HG03064 (cell line): ENCODE measurements around the gene CNKSR1.

Experiments used
- ATAC-seq: cut with Tn5 transposase; IDR thresholded peaks from one replicate; pipeline ENCODE4 v1.9.1; 2021; ENCODE audit warnings: low read depth; ENCODE audit not compliant: unreplicated experiment

CNKSR1 gene

GRCh38 chr1:26160527-26161414, 16.5 kb upstream of the CNKSR1 start:
- ATAC-seq = no peak

GRCh38 chr1:26161415-26162219, 15.7 kb upstream of the CNKSR1 start:
- no peak for ATAC-seq

- ATAC-seq = no peak
These were observed 15.0 kb upstream of the CNKSR1 start for GRCh38 chr1:26162220-26162709.

DNA sequence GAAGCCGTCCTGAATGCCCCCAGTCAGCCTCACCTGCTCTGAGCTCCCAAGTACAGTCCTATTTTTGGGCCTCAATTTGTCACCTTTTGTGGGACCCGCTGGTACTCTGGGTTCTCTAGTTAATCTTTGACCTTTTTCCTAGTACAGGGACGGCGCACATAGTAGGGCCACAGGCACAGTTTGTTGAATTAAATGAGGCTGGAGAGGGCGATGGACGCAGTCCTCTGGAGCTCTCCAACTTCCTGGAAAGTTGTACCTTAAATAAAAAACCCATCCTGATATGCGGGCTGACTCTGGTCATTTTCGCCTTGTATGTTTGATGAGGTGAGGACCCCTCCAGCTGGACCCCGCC, 13.6 kb upstream of the CNKSR1 start:
- no peak for ATAC-seq

GRCh38 chr1:26164036-26164860, 13.0 kb upstream of the CNKSR1 start:
- no peak for ATAC-seq

DNA sequence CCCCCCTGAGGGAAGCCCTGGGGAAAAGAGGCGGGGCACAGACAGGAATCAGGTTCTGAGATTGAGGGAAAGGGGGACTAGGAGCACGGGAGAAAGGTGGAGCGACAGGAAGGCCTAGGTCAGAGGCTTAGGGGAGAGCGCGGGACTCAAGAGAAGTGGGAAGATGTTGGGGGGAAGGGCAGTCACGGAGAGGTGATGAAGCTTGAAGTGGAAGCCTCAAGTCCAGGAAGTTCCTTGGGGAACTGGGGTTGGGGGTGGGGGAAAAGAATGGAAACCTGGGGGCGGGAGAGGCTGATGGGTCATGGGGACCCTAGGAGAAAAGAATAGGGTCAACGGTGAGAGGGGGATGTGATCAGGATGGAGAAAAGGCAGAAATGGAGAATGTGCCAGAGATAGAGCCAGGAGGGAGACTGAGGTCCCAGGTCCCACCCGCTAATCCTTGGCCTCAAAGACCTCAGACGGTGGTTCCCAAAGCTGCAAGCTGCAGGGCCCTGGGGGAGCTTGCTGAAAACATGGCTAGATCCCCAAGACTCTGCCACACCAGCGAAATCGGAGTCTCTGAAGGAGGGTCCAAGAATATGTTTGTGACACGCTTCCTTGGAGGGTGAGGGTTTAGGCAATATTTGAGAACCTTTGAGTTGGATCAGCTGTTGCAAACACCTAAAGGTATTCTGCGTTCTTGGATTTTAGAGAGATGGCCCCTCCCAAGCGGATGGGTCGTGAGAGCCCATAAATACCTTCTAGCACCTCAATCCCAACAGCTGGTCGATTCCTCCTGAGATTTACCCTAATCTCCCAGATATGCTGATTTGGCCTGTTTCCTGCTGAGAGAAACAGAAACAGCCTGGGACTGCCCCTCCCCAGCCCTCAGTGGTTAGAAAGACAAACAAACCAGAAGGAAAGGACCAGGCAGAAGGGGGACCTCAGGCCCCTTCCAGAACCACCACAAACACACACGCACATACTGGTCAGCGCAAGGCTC, 12.1 kb upstream of the CNKSR1 start:
- no peak for ATAC-seq

- no peak for ATAC-seq
These were observed 10.5 kb upstream of the CNKSR1 start for GRCh38 chr1:26166719-26167281.

DNA sequence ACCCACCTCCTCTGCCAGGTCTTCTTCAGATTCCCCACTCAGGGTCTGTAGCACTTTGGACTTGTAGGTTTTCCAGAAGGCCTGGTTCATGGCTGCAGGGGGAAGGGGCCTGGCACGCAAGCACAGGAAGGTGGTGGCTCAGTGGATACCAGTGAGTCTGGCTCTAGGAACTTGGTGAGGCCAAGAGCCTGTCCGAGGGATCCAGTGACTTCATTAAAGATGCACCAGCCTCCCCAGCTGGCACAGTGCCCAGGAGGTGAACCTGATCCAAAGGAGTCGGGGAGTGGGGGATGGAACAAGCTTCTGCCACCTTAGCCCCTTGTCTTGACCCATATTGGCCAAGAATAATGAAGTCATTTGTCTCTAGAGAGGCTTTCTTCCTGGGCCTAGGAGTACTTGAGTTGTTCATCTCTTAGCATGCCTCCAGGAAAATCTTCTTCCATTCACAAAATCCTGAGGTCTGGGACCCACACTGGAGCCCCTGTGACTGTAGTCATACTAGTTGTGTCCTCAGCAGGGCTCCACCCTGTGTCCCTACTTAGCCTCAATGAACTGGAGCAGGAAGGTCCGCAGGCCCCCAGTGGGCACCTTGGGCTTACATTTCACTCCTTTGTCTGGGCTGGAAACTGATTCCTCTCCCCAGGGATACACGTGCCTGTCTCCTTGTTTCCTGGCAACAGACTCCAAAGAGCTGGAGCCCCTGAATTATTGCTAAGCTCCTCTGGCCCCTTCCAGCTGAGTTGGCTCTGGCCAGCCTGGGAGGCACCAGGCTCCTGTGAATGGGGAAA, 8.7 kb upstream of the CNKSR1 start, which contains the start of gene C1orf232:
Gene C1orf232, minus strand, starts transcription at position 554 of the 788 bp plus-strand sequence. Its CDS starts 464 bp downstream, at position 90.
- ATAC-seq = no peak

- ATAC-seq = no peak
These were observed 8.1 kb upstream of the CNKSR1 start for GRCh38 chr1:26169198-26169554.

DNA sequence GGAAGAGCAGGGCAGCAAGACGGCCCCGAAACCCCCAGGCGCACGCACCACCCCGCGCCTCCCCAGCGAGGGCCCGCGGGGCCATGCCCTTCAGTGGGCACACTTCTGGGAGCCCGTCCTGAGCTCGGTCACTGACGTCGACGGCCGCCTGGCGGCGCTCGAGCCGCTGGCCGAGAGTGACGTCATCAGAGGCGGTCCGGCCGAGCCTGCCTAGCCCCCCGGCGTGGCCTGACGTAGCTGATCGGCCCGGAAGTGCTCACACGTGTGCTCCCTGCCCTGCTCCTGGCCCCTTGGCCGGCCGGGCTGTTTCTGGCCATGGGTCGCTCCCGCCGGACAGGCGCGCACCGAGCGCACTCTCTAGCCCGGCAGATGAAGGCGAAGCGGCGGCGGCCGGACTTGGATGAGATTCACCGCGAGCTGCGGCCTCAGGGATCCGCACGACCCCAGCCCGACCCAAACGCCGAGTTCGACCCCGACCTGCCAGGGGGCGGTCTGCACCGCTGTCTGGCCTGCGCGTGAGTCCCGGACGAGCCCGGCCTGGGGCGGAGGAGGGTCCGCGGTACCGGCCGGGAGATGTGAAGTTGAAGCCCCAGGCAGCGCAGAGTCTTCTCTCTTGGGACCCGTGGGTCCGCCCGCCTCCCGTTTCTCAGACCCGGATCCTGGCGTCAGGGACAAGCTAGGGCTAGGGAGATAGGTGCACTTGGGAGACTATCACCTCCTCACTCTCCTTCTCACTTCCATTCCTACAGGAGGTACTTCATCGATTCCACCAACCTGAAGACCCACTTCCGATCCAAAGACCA, 7.4 kb upstream of the CNKSR1 start, which contains the start of gene ZNF593:
Gene ZNF593, plus strand, starts transcription at position 240 of the 803 bp plus-strand sequence. Its CDS starts 76 bp downstream, at position 316.
- peak; percentile 68 for ATAC-seq

GRCh38 chr1:26170472-26170821, 6.8 kb upstream of the CNKSR1 start:
- ATAC-seq = no peak

DNA sequence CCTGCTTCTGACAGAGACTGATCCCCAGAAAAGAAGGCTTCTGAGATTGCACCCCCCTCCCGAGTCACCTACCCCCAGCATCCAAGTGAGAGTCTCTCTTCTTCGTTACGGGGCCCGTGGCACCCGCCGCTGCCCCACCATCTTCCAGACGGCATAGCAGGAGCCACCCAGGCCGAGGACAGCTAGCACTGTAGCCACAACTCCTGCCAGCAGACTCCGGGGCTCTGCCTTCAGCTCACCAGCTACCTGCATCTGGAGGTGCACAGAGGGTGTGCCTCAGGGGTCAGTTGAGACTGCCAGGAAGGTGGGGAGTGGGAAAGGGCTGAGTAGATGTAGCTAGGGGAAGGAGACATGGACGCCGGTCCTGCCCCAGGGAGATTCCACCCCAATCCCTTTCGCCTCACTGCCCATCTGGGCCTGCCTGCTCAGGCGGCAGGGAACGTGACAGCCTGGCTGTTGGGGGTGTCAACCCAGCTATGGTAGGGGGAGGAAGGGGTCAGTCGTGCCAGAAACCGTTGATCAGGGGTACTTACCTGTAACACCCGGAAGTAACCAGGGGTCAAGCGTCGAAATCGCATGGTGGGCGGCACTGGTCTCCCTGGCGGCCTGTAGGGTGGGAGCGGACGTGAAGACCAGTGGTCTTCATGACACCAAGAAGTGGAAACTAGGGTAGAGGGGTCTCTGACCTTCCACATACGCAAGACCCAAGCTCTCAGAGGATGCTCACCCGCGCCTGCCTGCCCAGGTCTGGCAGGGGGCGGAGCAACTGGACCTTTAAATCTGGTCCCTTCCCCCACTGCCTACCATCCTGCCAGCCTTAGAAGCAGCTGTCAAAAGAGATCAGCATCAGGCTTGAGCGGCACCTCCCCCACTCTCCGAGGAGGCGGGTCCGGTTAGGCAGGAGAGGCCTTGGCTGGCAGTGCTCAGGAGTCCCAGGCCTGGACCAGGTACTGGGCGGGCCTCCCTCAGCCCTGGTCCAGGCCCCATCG, 5.9 kb upstream of the CNKSR1 start, which contains the start of gene ZNF593OS:
Gene ZNF593OS, minus strand, starts transcription at position 749 of the 989 bp plus-strand sequence. Its CDS starts 171 bp downstream, at position 578.
- ATAC-seq = no peak

DNA sequence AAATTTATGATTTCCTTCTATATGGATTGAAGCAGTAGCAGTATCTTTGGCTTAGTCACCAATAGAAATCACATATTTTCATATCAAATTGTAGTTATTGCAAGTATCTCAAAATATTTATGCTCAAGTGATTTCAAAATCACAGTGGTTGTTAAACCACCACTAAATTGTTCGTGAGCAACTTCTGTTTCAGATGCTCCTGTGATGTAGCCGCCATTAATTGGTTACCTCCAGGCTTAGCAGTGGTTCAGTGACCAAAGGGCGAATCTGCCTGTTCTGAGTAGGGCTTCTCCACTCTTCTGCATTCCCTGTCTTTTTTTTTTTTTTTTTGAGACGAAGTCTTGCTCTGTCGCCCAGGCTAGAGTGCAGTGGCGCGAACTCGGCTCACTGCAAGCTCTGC, 1.9 kb upstream of the CNKSR1 start:
- no peak for ATAC-seq

DNA sequence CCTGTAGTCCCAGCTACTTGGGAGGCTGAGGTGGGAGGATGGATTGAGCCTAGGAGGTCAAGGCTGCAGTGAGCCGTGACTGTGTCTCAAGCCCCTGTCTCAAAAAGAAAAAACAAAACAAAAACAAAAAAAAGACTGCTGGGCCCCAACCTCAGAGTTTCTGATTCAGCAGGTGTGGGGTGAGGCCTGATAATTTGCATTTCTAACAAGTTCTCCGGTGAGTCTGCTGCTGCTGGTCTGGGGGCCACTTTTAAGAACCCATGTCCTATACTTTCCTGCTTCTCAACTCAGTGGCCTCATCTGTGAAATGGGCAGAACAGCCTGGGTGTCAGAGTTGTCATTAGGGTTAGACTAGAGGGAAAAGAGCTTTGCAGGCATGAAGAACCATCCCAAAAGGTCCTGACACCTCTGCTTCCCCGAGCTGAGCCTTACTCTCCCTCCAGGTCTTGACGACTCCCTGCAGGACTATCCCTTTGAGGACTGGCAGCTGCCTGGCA, 2.8 kb downstream of the CNKSR1 start:
- no peak for ATAC-seq

DNA sequence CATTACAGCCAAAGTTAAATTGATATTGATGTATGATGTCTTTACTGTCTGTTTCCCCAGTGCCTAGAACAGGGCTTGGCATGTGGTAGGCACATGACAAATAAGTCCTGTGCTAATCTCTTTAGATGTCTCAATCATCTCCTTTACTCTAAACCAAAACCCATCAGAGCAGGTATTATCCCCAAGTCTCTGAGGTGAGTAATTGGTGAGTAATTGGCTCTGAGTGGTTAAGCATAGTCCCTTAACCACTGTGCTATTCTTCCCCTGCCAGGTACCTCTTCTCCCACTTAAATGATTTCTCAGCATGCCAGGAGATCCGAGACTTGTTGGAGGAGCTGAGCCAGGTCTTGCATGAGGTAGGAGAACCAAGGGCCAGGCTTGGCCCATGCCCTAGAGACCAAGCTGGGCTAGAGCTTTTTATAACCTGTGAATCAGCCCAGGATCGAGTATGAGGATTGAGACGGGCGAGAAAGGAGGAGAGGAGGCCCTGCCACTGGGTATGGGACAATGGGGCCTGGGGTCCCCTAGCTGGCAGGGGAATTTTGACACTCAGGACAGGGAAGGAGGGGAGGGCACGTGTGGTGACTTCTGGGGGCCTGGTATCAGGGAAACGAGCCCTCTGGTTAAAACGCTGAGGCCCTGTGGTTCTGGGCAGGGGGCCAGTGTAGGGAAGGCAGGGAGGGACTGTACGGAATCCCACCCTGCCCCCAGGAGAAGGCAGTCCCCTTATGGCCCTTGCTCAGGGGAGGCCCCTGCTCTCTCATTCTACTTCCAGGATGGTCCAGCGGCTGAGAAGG, 4.5 kb downstream of the CNKSR1 start:
- ATAC-seq = no peak
